Measurements from ENCODE around the gene GPR157.

GPR157 gene

DNA sequence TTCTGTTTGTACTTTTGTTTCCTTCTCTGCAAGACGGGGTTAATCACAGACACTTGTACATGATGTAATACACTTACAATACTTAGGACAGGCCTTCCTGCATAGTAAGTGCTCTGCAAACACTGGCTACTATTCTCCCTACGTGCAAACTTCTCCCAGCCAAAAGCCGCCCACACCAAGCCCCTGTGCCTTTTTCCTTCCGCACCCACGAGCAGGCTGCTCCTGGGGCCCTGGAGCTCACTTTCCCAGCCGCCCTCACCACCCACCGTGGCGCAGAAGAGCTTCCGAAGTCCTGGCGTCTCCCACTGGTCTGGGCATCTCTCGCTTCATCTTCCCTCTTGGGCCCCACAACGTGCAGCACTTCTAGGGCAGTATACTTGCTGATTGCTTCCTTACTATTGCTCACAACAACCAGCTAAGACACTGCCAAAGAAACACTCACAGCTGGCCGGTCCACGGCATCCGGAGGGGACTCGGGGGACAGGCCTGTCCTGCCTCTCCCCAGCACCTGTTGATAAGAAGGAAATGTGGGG is 22.5 kb upstream of the GPR157 start:
- Histone ChIP-seq H3K36me3 (ENCODE audit: control insufficient read depth, insufficient read depth, low read length) (peaks cover 35% of the 10 kb centered on the region), H3K4me3 (replicated peaks; ENCODE audit: low read depth, low read length) (no peak overlapping the region), H3K27me3 (replicated peaks; ENCODE audit: control insufficient read depth, insufficient read depth, low read length) (no peaks in the 10 kb centered on the region)
- no peak for DNase-seq (ENCODE audit: extremely low read depth, insufficient read length)
- TF ChIP-seq CTCF (IDR thresholded peaks at IDR 0.05; ENCODE audit: insufficient read depth, low read length, poor library complexity, severe bottlenecking), result no peak

- H3K27me3 ChIP-seq (replicated peaks; ENCODE audit: control insufficient read depth, insufficient read depth, low read length), result no peaks in the 10 kb centered on the region
- no peak for TF ChIP-seq CTCF (IDR thresholded peaks at IDR 0.05; ENCODE audit: insufficient read depth, low read length, poor library complexity, severe bottlenecking)
- H3K4me3 ChIP-seq (replicated peaks; ENCODE audit: low read depth, low read length), result no peak overlapping the region
- no peak for DNase-seq (ENCODE audit: extremely low read depth, insufficient read length)
- peaks cover 35% of the 10 kb centered on the region for H3K36me3 ChIP-seq (ENCODE audit: control insufficient read depth, insufficient read depth, low read length)
Measured at GRCh38 chr1:9150582-9151327, 21.9 kb upstream of the GPR157 start.

DNA sequence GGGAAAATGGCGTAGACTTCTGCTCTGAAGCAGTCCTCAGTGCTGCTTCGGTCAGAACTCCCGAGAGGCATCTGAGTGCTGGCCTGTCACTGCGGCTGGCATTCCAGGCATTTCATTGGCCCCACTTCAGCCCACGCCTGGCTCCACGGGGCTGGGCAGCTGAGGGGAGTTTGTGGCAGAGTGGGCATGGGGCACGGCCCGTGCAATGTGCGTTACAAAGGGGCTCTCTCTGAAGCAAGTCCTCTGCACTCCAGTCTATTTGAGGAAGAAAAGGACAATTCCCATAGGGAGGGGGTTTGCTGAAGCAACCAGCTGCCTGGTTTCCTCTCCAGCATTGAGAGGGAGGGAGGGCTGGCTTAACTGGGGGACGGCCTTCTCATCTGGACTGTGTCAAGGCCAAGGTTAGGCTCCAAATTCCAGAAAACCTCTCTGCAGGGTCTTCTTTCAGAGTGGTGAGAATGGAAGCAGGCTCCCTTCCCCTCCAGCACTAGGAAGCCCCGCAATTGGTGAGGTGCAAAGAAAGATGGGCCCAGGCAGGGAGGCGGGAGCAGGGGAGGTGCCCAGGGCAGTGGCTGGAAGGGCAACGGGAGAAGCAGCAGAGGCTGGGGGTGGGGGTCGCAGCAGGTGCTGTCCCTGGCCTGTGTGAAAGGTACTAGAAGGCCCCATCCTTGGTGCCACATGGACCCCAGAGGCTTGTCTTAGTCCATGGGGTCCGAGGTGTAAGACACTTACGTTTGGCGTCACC is 21.1 kb upstream of the GPR157 start:
- peaks cover 35% of the 10 kb centered on the region for H3K36me3 ChIP-seq (ENCODE audit: control insufficient read depth, insufficient read depth, low read length)
- no peak for DNase-seq (ENCODE audit: extremely low read depth, insufficient read length)
- no peak overlapping the region for H3K4me3 ChIP-seq (replicated peaks; ENCODE audit: low read depth, low read length)
- TF ChIP-seq CTCF (IDR thresholded peaks at IDR 0.05; ENCODE audit: insufficient read depth, low read length, poor library complexity, severe bottlenecking), result no peak
- no peaks in the 10 kb centered on the region for H3K27me3 ChIP-seq (replicated peaks; ENCODE audit: control insufficient read depth, insufficient read depth, low read length)

DNA sequence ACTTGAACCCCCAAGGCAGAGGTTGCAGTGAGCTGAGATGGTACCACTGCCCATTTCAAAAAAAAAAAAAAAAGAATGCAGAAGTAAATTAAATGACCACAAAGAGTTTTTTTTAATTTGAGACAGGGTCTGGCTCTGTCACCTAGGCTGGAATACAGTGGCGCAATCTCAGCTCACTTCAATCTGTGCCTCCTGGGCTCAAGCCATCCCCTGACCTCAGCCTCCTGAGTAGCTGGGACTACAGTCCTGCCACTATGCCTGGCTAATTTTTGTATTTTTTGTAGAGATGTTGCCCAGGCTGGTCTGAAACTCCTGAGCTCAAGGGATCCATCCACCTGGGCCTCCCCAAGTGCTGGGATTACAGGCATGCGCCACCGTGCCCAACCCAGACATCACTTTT is 20.2 kb upstream of the GPR157 start:
- Histone ChIP-seq H3K36me3 (ENCODE audit: control insufficient read depth, insufficient read depth, low read length) (peaks cover 35% of the 10 kb centered on the region), H3K27me3 (replicated peaks; ENCODE audit: control insufficient read depth, insufficient read depth, low read length) (no peaks in the 10 kb centered on the region), H3K4me3 (replicated peaks; ENCODE audit: low read depth, low read length) (no peak overlapping the region)
- TF ChIP-seq CTCF (IDR thresholded peaks at IDR 0.05; ENCODE audit: insufficient read depth, low read length, poor library complexity, severe bottlenecking), result no peak
- no peak for DNase-seq (ENCODE audit: extremely low read depth, insufficient read length)

DNA sequence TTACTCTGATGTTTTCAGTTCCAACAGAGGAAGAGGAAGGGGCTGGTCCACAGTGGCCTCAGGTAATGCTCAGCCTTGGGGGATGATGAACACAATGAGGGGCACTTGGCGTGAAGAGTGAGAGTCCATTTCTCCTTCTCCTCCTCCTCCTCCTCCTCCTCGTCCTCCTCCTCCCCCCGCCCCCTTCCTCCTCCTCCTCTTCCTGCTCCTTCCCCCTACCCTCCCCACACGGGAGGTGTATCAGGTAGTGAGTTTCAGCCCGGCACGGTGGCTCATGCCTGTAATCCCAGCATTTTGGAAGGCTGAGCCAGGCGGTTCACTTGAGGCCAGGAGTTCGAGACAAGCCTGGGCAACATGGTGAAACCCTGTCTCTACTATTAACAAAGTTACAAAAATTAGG is 17.3 kb upstream of the GPR157 start:
- H3K4me3 ChIP-seq (replicated peaks; ENCODE audit: low read depth, low read length), result no peak overlapping the region
- H3K27me3 ChIP-seq (replicated peaks; ENCODE audit: control insufficient read depth, insufficient read depth, low read length), result no peaks in the 10 kb centered on the region
- DNase-seq (ENCODE audit: extremely low read depth, insufficient read length), result no peak
- H3K36me3 ChIP-seq (ENCODE audit: control insufficient read depth, insufficient read depth, low read length), result peaks cover 17% of the 10 kb centered on the region
- TF ChIP-seq CTCF (IDR thresholded peaks at IDR 0.05; ENCODE audit: insufficient read depth, low read length, poor library complexity, severe bottlenecking), result no peak
